HG03064 (cell line): ENCODE data around the gene EIF2B4.

Source experiments
- ATAC-seq: cut with Tn5 transposase; IDR thresholded peaks from one replicate; pipeline ENCODE4 v1.9.1; 2021; ENCODE audit warnings: low read depth; ENCODE audit not compliant: unreplicated experiment

The EIF2B4 gene

DNA sequence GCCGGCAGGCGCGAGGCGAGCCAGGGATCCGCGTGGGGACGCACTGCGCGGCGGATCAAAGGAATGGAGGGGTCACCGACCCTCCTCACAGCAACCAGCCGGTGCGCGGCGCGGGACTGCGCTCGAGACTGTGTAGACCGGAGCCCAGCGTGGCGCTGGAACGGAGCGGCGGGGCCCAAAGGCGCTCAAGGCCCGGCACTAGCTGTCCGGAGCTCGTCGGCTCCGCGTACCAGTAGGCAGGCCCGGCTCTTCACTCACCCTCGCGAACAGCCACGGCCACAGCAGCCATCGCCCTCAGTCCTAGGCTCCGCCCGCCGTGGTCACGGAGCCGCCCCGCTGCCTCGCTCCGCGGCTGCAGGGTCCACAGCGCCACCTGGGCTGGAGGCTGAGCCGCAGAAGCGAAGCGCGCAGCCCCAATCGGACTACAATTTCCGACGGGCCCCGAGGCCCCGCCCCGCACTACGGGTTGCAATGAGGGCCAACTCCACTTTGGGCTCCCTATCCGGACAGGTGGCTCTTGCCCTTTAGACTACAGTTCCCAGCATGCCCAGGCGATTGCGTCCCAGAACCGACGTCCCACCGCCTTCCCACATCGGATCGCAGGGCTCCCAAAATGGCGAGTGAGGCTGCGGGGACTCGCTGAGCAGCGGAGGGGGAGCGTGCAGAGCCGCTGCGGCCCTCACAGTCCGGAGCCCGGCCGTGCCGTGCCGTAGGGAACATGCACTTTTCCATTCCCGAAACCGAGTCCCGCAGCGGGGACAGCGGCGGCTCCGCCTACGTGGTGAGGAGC, at the start of gene EIF2B4, which contains the start of gene SNX17:
TSS of gene EIF2B4 (minus strand) at position 313 of the 790 bp plus-strand sequence. CDS start at position 289, 24 bp downstream.
TSS of gene SNX17 (plus strand) at position 591 of the 790 bp plus-strand sequence. CDS start at position 719, 128 bp downstream.
- peak; percentile 89 for ATAC-seq

DNA sequence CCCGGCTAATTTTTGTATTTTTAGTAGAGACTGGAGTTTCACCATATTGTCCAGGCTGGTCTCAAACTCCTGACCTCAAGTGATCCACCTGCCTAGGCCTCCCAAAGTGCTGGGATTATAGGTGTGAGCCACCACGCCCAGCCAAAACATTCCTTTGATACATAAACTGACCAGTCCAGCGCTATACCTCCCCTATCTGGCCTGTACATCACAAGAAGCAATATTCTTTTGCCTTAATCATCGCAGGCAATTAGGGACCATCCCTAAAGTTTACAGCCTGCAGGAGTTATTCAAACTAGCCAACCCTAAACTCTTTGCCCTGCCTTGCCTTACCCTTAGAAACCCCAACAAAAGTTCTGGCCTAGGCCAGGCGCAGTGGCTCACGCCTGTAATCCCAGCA, 46.0 kb upstream of the EIF2B4 start:
- no peak for ATAC-seq

DNA sequence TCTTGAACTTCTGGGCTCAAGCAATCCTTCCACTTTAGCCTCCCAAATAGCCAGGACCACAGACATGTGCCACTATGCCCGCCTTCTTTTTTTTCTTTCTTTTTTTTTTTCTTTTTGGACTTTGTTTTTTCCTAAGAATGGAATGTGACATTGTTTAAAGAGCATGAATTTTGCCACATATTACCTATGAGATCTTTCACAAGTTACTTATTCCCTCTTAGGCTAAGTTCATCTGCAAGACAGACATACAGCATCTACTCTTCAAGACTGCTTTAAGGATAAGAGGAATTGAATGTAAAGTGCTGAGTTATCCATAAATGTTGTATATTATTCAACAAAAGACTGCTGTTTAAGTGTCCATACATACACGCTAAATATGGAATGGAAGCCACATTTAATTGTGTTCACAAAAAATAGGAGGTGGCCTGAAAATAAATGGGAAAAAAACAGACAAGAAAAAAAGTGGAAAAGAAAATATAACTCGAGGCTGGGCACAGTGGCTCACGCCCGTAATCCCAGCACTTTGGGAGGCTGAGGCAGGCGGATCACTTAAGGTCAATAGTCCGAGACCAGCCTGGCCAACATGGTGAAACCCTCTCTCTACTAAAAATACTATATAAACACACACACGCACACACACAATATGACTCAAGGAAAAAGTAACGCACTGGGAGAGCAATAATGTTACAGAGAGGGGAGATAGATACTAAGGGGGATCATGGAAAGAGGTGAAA, 42.4 kb upstream of the EIF2B4 start:
- no peak for ATAC-seq

DNA sequence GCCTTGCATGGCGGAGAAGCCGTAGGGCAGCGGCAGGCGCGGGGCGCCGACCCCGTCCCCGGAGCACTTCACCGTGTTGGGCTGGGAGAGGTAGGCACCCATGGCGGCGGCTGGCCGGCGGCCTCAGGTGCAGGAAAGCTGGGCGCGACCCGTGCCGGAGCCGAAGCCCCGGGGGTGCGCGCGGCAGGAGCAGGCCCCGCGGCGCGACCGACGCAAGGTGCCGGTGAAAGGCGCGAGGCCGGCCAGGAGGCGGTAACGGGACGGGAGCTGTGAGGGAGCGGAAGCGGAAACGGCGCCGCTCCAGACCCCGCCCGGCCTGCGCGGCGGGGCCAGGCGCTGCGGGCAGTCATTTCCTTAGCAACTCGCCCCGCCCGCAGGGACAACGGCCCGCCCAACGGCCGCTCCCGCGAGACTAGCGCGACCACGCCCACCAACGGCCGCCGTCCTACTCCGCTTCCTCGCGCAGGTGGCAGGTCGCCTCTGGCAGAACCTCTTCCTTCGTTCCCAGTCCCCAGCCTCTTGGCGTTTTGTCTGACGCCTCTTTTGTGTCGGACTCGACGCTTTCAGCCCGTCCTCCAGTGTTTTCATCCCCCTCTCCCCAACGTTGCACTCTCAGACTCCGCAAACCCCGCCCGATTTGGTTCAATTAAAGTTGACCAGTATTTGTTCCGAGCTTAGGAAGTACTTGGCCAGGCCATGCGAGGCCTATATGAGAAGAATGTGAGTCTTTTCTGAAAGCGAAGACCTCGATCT, 39.4 kb upstream of the EIF2B4 start, which contains the start of gene PPM1G:
TSS of gene PPM1G (minus strand) at position 271 of the 753 bp plus-strand sequence. CDS start at position 102, 169 bp downstream.
- peak; percentile 84 for ATAC-seq

DNA sequence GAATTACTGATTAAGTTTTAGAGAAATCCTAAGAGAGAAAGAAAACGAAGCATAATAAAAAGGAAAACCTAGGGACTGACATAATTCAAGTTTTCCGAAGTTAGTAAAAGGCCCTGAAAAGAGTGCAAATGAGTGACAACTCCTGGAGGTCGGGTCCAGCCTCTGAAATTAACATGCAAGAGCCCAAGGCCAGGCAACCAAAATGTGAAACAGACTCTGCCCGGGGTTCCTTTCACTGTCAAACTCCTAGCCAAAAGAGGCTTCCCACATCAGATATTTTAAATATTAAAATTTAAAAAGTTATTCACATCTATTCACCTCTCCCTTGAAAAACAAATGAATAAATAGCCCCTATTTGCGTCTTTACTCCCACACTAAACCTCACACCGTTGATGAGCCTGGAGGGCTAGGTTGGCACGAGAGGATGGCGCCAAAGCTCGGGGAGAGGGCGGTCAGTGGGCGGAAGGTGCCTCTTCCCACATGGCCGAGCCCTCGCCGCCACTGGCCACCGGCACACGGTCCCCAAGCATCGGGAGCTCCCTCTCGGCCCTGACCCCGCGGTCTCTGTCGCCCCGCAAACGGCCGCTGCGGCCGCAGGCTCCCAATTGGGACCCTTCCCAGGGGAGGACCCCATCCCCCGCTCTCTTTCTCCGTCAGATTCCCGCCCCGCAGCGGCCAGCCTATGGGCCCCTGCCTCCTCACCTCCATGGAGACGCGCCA, 38.6 kb upstream of the EIF2B4 start:
- ATAC-seq, result peak; percentile 37

DNA sequence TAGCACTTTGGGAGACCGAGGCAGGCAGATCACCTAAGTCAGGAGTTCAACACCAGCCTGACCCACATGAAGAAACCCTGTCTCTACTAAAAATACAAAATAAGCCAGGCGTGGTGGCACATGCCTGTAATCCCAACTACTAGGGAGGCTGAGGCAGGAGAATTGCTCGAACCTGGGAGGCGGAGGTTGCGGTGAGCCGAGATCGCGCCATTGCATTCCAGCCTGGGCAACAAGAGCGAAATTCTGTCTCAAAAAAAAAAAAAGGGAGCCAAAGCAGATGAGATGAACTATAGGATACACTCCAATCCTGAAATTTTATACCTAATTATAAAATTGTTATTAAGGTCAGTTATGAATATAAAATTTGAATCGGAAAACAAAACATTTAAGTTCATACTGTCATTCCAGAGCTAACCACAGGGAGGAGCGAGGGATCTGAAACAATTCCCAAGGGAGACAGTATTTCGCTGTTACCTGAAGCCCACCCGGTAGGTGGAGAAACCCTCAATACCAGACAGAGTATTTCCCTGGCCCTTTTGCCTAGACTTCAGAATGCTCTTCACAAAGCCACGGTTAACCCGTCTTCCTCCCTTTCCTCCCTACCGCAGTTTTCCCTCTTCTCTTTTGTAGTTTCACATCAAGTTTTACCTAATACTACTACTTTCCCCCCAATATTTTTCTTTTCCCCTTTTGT, 37.8 kb upstream of the EIF2B4 start:
- ATAC-seq, result no peak

DNA sequence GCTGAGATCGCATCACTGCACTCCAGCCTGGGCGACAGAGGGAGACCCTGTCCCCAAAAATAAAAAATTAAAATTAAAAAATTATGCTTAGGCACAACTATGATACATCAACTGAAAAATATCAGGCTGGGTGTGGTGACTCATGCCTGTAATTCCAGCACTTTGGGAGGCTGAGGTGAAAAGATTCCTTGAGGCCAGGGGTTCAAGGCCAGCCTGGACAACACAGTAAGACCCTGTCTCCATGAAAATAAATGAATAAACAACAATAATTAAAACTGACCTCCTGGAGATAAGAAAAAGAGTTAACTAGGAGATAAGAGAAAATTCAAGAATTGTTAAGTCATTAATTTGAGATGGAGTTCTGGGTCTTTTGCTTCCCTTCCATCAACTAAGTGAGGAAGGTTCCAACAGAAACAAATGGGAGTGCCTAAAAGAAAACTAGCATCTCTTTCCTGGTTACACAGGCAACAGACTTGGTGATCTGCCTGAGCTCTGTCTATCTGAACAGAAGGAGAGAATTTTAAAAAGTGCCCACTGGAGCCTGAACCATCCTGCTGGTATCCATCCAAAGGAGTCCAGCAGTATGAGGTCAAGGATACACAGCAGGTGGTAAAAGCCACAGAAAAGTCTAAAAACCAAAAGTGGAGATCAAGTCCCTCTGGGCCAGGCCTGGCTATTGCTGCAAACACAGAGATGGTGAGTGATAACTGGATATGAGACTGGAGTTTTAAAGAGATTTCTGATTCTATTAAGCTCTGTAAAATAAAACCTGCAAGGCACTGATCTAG, 30.4 kb upstream of the EIF2B4 start:
- ATAC-seq, result no peak

DNA sequence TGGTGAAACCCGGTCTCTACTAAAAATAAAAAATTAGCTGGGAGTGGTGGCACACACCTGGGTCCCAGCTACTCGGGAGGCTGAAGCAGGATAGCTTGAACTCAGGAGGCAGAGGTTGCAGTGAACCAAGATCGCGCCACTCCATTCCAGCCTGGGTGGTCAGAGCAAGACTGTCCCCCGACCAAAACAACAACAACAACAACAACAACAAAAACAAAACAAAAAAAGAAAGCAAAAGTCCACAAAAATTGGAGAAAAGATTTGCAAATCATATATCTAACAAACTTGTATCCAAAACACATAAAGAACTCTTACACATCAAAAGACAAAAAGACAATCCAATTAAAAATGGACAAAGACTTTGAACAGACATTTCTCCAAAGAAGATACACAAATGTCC, 28.8 kb upstream of the EIF2B4 start:
- ATAC-seq, result no peak

DNA sequence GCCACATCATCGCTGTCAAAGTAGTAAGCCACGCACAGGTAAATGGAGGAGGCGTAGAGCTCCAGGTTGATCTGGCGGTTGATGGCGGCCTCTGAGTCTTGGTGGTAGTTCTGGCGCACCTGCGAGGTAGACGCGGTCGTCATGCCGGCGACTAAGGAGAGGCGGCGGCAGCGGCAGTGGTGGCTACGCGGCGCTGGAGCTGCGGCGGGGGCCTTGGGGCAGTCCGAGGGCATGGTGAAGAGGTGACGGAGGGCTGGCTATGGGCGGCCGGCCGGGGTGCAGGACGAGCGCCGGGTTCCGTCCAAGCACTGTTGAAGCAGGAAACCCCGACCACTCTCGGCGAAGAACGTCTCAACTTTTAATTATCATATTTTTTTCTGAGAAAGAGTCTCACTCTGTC, 23.1 kb upstream of the EIF2B4 start:
- ATAC-seq, result no peak

DNA sequence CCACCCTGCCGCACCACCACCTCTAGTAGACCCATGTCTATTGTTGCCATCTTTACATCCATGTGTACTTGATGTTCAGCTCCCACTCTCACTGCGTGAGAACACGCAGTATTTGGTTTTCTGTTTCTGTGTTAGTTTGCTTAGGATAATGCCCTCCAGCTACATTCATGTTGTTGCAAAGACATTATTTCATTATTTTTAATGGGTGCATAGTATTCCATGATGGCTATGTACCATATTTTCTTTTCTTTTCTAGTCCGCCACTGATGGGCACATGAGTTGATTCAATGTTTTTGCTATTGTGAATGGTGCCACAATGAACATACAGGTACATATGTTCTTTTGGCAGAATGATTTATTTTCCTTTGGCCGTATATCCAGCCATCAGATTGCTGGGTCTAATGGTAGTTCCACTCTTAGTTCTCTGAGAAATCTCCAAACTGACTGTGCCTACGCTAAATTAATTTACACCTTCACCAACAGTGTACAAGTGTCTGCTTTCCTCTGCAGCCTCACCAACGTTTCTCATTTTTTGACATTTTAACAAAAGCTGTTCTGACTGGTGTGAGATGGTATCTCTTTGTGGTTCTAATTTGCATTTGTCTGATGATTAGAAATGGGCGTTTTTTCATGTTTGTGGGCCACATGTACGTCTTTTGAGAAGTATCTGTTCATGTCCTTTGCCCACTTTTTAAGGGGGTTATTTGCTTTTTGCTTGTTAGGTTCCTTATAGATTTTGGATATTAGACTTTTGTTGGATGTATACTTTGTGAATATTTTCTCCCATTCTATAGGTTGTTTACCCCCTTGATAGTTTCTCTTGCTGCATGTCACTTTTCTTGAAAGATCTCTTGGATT, 20.9 kb upstream of the EIF2B4 start:
- no peak for ATAC-seq

DNA sequence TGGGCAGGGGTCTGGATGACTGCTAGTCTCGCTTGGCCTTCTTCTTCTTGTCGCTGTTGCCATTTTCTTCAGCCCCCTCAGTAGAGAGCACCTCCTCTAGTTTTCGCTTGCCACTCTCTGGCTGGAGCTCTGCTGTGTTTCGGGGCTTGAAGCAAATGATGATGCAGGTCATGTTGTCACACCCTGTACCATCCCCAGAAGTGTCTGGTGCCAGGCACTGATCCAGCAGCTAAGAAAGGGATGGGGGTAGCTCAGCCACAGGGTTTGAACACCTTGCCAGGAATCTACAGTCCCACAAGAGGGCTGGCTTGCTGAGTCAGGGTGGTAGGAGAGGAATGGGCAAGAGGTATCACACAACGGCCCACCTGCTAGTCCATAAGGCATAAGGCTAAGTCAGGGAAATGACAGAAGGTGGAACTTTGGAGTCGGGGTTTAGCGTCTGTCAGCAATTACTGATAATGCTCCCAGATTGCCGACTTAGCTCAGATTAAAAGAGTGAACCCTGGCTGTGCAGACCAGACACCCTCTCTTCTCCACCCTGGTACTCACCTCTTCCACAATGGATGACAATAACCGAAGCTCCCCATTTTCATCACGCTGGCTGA, 11.5 kb upstream of the EIF2B4 start:
- ATAC-seq, result no peak

DNA sequence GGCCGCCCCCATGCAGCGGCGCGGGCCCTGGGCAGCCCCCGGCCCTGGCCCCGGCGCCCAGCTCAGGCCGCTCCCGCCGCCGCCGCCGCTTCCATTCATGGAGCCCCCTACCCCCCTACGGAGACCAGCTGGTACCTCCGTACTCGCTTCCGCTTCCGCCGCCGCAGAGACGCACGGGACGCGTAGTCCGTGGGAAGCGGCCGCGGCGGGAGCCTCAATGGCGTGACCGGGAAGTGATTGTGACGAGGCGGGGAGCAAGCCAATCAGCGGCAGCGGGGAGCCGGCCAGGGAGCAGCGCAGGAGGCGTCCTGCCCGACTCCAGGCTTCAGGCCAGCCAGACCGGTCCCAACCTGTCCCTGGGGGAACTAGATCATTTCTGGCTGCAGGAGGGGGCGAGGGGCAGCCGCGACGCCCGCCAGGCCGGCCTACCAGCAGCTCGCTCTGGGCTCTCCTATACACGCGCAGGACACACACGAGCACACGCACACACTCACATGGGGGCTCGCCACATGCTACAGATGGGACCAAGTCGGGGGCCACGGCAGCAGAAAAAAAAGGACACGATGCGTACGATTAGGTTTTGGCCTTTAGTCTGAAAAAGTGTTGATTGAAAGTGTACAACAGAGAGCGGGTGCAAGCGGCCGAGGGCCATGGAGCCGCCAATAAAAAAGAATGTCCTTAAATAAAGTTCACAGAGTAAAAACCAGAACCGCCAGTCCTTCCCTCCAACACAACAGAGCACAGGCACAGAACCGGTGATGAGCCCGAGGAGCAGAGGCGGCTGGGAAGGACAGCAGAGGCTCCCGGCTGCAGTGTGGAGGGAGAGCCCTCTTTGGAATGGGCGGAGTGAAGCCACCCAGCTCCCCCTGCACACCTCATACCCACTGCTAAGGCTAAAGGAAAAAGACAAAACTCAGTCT, 10.7 kb upstream of the EIF2B4 start, which contains the start of gene ZNF513:
TSS of gene ZNF513 (minus strand) at position 109 of the 920 bp plus-strand sequence. CDS start 208 bp downstream, outside the sequence.
- ATAC-seq, result peak; percentile 77

DNA sequence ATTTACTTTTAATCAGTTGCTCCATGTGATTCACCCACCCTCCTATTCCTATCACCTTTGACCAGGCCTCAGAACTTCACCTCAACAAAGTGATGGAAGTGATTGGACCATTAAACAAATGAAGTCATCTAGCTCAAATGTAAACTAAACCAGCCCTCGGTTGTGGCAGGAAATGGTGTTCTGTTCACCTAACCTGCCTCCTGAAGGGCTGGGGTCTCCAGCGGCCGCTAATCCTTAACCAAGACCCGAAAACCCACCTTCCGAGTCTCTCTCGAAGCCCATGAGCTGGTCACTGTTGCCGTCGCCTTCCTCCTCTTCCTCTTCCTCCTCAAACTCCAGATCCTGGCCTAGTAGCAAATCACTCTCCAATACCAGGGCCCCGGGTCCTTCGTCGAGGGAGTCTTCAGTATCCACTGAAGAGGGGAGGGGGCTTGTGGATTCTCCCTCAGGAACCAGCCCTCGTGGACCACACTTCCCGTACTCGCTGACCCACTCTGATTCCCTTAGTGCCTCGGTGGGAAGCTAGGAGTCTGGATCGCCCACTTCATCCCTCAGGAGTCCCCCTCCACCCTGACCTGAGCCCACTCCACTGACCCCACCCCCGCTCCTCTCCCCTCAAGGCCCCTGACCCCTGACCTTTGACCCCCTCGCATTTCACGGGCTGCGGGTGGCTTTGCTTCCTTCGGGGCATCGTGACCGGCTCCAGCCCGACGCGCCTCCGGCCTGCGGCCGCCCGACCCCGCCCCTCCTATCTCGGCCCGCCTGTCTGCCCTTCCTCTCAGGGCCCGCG, 9.9 kb upstream of the EIF2B4 start:
- ATAC-seq, result peak; percentile 22

DNA sequence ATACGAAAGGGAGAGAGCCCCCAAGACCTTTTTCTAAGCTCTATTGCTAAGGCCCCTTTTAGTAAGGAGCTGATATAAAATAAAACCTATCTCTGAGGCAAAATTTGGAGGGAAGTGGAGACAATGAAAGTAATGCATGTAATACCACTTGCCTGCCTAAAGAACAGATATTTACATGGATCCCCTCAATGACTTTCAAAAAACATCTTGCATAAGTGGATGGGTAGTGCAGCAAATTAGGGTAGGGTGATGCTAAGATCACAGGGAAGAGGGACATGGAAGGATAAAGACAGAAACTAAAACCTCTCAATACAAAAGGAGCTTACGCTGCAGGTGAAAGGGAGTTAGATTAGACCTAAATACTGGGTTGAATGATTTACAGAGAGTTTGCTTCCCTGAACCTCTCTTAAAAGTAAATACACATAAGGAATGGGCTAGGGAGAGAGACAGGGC, 9.3 kb upstream of the EIF2B4 start:
- no peak for ATAC-seq

DNA sequence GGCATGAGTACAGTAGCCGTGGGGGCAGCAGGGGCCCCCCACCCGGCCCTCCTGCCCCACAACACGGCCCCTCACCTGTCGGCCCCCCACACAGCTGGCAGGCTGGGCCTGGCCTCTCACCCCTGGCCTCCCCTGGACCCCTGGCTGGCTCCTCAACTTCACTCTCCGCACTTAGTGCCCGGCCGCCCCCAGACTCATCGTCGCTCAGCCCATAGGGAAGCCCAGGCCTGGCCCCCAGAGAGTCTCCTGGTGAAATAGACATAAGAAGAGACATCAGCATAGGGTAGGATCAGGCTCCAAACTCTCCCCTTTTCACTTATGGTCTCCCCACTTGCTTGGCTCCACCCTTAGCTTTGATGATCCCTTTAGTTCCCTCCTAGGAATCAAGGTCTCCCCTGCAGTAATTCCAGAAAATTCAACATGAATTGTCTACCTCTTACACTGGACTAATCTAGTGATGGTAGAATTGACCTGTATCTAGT, 8.7 kb upstream of the EIF2B4 start:
- no peak for ATAC-seq
